Left lung (tissue), 10 donors: ENCODE measurements around the gene AFF2. TPM values are rescaled to one million over a fixed set of nuclear protein-coding genes. Genes with fewer than 3 reads are reported as not detected.
A peak's percentile ranks its signal among the peaks of the same experiment; 100 is the strongest.

ENCODE experiments used
- ATAC-seq: fragments of 200-7000 bp; cut with Tn5 transposase; one replicate; pipeline ENCODE4 v1.9.1; 2020; ENCODE audit warnings: moderate library complexity
- DNase-seq, 4 donors: peaks; one replicate each; pipeline ENCODE4 v3.0.0-alpha.2; 2013 to 2020
- H3K27ac ChIP-seq, 2 donors: fragments of 200-600 bp; sonication (generic) in 1 of 2; one replicate each; pipeline versions ENCODE4 v1.5.0 to v1.8.0; 2020 to 2021
- H3K27me3 ChIP-seq, 2 donors: fragments of 200-600 bp; sonication (generic) in 1 of 2; one replicate each; pipeline versions ENCODE4 v1.5.0 to v1.8.0; 2020 to 2021
- H3K36me3 ChIP-seq, 2 donors: fragments of 200-600 bp; sonication (generic) in 1 of 2; one replicate each; pipeline versions ENCODE4 v1.5.0 to v1.8.0; 2020 to 2021
- H3K4me1 ChIP-seq, 2 donors: fragments of 200-600 bp; one replicate each; pipeline ENCODE4 v1.8.0; 2021
- H3K4me3 ChIP-seq, 2 donors: fragments of 200-600 bp; sonication (generic) in 1 of 2; one replicate each; pipeline versions ENCODE4 v1.5.0 to v1.8.0; 2020 to 2021; ENCODE audit warnings: mild to moderate bottlenecking in 1 of 2
- H3K9me3 ChIP-seq, 2 donors: fragments of 200-600 bp; sonication (generic) in 1 of 2; one replicate each; pipeline versions ENCODE4 v1.5.0 to v1.8.0; 2020 to 2021
- CTCF ChIP-seq, 2 donors: fragments of 200-600 bp; sonication (generic) in 1 of 2; IDR thresholded peaks; one replicate each; pipeline versions ENCODE4 v1.5.0 to v1.8.0; 2021; ENCODE audit warnings: antibody characterized with exemption in 2 of 2
- intact Hi-C, 2 donors: fragments of 100-400 bp; cut with DNase I; formaldehyde crosslinking; loops; one replicate each; pipeline versions ENCODE4 v1.11.2 to v1.14.2; 2022
- polyA plus RNA-seq, 6 donors: library from polyadenylated mRNA; unstranded; fragments of 120-200 nt; gene quantifications; one replicate each; pipeline ENCODE4 v1.2.1, GENCODE V29; 2013; ENCODE audit not compliant: insufficient read length in 6 of 6
- total RNA-seq, 2 donors: library from RNA; stranded (reverse); fragmentation: NEBNext Ultra II Directional; extraction: Animal tissue kit (Norgen Biotek cat#: 25700); gene quantifications; one replicate each; pipeline ENCODE4 v1.2.1, GENCODE V29; 2021
- donor health status: DM: no; HTN: yes; CAD: no.
- donor health status: DM: no; HTN: no; CAD: no.

The AFF2 gene
- total and polyA plus RNA-seq, 8 donors = 4.8 to 10.2 (median 5.7) TPM

DNA sequence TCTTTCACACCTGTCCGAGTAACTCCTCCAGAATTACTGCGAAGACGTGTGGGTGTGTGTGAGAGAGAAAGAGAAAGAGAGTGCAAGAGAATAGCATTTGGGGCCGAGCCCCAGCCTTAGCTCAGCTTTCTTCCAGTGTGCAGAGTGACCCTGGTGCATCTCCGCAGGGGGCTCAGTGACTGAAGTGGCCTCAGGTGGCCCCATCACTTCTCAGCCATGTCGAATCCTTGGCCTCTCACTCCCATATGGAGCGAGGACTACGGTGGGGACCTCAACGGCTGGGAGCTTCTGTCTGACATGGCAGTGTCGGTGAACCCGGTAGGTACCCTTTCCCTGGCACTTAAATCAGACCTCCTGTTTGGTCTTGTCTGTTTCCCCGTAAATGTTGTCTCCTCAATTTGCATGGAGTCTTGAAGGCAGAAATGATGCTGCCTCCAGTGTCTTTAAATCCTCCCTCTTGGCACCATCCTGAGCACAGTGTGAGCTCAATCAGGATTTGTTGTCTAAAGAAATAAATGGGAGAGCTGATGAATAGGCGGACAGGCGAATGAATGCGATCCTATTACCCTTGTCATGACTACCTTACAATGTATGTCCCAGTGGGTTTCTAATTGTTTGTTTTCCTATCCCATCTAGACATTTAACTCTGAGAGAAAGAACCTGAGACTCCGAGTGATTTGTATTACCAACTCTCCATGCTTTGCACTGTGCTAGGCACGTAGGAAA is 305.9 kb downstream of the AFF2 start:
- Histone ChIP-seq H3K36me3 (no peaks in the 10 kb centered on the region), H3K4me3 (no peak overlapping the region), H3K27me3 (no peaks in the 10 kb centered on the region), H3K4me1 (no peaks in the 10 kb centered on the region), H3K9me3 (no peaks in the 10 kb centered on the region), H3K27ac (no peak overlapping the region)
- intact Hi-C loops = no loop called here
- ATAC-seq (no peak), DNase-seq (peak in 1 of 4 donors; percentile 6)
- TF ChIP-seq CTCF (IDR thresholded peaks at IDR 0.05) = no peak

- no peaks in the 10 kb centered on the region for H3K4me1 ChIP-seq
- no peak for TF ChIP-seq CTCF (IDR thresholded peaks at IDR 0.05)
- intact Hi-C loops = no loop called here
- no peaks in the 10 kb centered on the region for H3K27me3 ChIP-seq
- ATAC-seq (no peak), DNase-seq (no peak)
- no peak overlapping the region for H3K27ac ChIP-seq
- no peaks in the 10 kb centered on the region for H3K9me3 ChIP-seq
- no peaks in the 10 kb centered on the region for H3K36me3 ChIP-seq
- no peak overlapping the region for H3K4me3 ChIP-seq
These were observed 308.4 kb downstream of the AFF2 start for GRCh38 chrX:148808833-148809232.

DNA sequence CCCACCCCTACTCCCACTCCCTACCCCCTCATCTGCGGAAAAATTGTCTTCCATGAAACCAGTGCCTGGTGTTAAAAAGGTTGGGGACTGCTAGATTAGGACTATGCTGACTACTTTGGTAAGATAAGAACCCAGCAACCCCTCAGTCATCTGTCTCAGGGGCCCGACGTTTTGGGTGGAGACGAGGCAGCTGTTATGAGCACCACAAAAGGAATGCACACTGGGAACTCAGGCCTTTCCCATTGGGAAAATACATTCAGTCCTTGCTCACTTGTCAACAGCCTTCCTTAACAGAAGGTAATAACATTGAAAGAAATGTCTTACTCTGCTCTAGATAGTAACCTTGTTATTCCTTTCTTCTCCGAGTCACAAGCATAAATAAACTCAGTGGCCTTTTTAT is 310.8 kb downstream of the AFF2 start:
- no peaks in the 10 kb centered on the region for H3K27me3 ChIP-seq
- no peak overlapping the region for H3K27ac ChIP-seq
- DNase-seq (no peak), ATAC-seq (no peak)
- no peaks in the 10 kb centered on the region for H3K36me3 ChIP-seq
- TF ChIP-seq CTCF (IDR thresholded peaks at IDR 0.05) = no peak
- intact Hi-C loops = no loop called here
- H3K4me3 ChIP-seq = no peak overlapping the region
- H3K9me3 ChIP-seq = no peaks in the 10 kb centered on the region
- no peaks in the 10 kb centered on the region for H3K4me1 ChIP-seq

GRCh38 chrX:148813422-148813821 is 313.0 kb downstream of the AFF2 start:
- DNase-seq (no peak), ATAC-seq (no peak)
- no peak overlapping the region for H3K27ac ChIP-seq
- no peaks in the 10 kb centered on the region for H3K4me1 ChIP-seq
- no peaks in the 10 kb centered on the region for H3K36me3 ChIP-seq
- H3K27me3 ChIP-seq = no peaks in the 10 kb centered on the region
- intact Hi-C loops = no loop called here
- H3K9me3 ChIP-seq = no peaks in the 10 kb centered on the region
- H3K4me3 ChIP-seq = no peak overlapping the region
- TF ChIP-seq CTCF (IDR thresholded peaks at IDR 0.05) = no peak

DNA sequence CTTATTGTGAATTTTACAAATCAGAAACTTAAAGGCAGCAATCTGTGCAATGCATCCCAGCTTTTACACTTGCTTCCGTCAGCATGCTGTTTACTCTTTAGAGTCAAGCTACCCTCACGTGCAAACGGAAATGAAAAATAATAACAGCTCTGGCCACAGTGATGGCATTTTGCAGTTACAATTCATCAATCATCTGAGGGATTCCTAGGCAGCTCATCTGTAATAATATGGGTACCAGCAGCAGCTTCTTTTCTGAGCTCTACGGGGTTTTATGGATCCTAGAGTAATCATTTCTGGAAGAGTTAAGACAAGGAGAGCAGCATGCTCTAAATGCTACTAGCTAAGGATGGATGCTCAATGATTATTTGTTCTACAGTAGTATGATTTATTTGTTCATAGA is 313.6 kb downstream of the AFF2 start:
- no peak for ATAC-seq
- Histone ChIP-seq H3K9me3 (no peaks in the 10 kb centered on the region), H3K27ac (no peak overlapping the region), H3K4me1 (no peaks in the 10 kb centered on the region), H3K27me3 (no peaks in the 10 kb centered on the region), H3K36me3 (no peaks in the 10 kb centered on the region), H3K4me3 (no peak overlapping the region)
- no peak for TF ChIP-seq CTCF (IDR thresholded peaks at IDR 0.05)
- intact Hi-C loops = no loop called here
- DNase-seq = no peak
